Stimulated activated effector memory CD8-positive, alpha-beta T cell treated with anti-CD3 and anti-CD28 coated beads, Interleukin-12 subunit alpha, Interleukin-12 subunit beta, amount 100 ng/mL, for 72 hours (primary cell): ENCODE results near the gene NFYB.
"Not testable (repeated sequence)": the region's sequence is repeated elsewhere in the genome, so short reads cannot be mapped to it uniquely, and the experiment has no call there.

Experiments used
- ATAC-seq: fragments of 150-1000 bp; cut with Tn5 transposase; 2 replicates; pipeline ENCODE4 v1.10.0; 2021
- DNase-seq, 2 donors: peaks; one replicate each; pipeline ENCODE4 v3.0.0; 2021 to 2022; ENCODE audit warnings: low spot score in 2 of 2
- H3K27ac Mint-ChIP-seq: one replicate; pipeline ENCODE4 v1.8.0; 2022; ENCODE audit warnings: mild to moderate bottlenecking, mixed read lengths
- H3K36me3 Mint-ChIP-seq: one replicate; pipeline ENCODE4 v1.8.0; 2022; ENCODE audit warnings: mild to moderate bottlenecking, mixed read lengths
- H3K4me1 Mint-ChIP-seq: one replicate; pipeline ENCODE4 v1.8.0; 2022; ENCODE audit warnings: mixed read lengths
- H3K4me3 Mint-ChIP-seq: one replicate; pipeline ENCODE4 v1.8.0; 2022; ENCODE audit warnings: mild to moderate bottlenecking, mixed read lengths
- H3K9me3 Mint-ChIP-seq: one replicate; pipeline ENCODE4 v1.8.0; 2022; ENCODE audit warnings: mixed read lengths

The NFYB gene

GRCh38 chr12:104167519-104168458 is 29.8 kb upstream of the NFYB start:
- no peak overlapping the region for H3K4me3 Mint-ChIP-seq
- no peaks in the 10 kb centered on the region for H3K4me1 Mint-ChIP-seq
- no peak for ATAC-seq
- H3K9me3 Mint-ChIP-seq, result no peaks in the 10 kb centered on the region
- H3K36me3 Mint-ChIP-seq, result no peaks in the 10 kb centered on the region
- no peak for DNase-seq
- H3K27ac Mint-ChIP-seq, result no peak overlapping the region

DNA sequence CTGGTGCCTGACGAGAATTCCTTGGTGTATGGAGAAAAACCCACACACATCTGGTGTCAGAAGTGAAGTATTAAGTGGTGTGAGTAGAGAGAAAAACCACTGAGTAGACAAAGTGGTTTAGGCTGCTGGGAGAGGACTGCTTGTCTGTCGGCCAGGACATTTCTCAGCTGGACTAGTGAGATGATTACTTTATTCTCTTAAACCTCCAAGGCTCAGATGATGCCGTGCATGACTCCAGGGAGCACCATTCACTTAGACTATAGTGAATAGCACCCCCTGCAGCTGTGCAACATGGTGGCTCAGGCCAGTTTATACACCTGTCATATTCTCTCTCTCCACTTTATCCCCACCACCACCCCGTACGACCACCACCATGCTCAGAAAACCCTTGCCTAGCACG is 28.5 kb upstream of the NFYB start:
- H3K27ac Mint-ChIP-seq, result no peak overlapping the region
- no peaks in the 10 kb centered on the region for H3K4me1 Mint-ChIP-seq
- H3K9me3 Mint-ChIP-seq, result no peaks in the 10 kb centered on the region
- ATAC-seq, result no peak
- H3K4me3 Mint-ChIP-seq, result no peak overlapping the region
- no peaks in the 10 kb centered on the region for H3K36me3 Mint-ChIP-seq
- DNase-seq, result no peak

DNA sequence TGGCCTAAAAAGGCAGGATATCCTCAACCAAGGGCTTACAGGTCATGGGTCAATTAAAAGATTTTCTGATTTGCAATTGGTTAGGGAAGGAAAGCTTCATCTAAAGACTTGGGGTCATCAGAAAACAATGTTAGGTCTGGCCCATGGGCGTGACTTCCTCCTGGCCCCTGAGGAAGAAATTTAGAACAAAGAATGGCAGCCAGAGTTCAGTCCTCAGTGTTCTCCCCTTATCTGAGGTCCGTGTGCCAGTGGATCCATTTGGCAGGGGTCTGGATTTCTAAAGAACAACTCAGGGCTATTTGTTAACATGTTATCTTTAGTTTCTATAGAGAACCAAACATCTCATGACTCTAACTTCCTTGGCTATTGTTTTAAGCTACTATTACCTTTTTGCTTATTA is 27.8 kb upstream of the NFYB start:
- H3K4me3 Mint-ChIP-seq, result no peak overlapping the region
- ATAC-seq (no peak), DNase-seq (no peak)
- H3K27ac Mint-ChIP-seq, result no peak overlapping the region
- H3K4me1 Mint-ChIP-seq, result no peaks in the 10 kb centered on the region
- no peaks in the 10 kb centered on the region for H3K36me3 Mint-ChIP-seq
- H3K9me3 Mint-ChIP-seq, result no peaks in the 10 kb centered on the region

- Mint-ChIP-seq H3K27ac (no peak overlapping the region), H3K4me1 (no peaks in the 10 kb centered on the region), H3K9me3 (no peaks in the 10 kb centered on the region), H3K4me3 (no peak overlapping the region), H3K36me3 (no peaks in the 10 kb centered on the region)
- ATAC-seq, result no peak
- no peak for DNase-seq
Observed at GRCh38 chr12:104164634-104165033, 26.6 kb upstream of the NFYB start.

GRCh38 chr12:104163631-104164030 is 25.6 kb upstream of the NFYB start:
- ATAC-seq (peak; percentile 42), DNase-seq (no peak)
- Mint-ChIP-seq H3K27ac (no peak overlapping the region), H3K9me3 (no peaks in the 10 kb centered on the region), H3K4me3 (no peak overlapping the region), H3K4me1 (no peaks in the 10 kb centered on the region), H3K36me3 (no peaks in the 10 kb centered on the region)

DNA sequence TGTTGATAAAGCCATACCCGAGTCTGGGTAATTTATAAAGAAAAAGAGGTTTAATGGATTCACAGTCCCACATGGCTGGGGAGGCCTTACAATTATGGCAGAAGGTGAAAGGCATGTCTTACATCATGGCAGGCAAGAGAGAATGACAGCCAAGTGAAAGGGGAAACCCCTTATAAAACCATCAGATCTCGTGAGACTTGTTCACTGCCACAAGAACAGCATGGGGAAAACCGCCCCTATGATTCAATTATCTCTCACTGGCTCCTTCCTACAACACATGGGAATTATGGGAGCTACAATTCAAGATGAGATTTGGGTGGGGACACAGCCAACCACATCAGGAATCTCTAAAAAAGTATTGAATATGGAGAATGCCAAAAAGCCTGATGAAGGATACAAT is 25.0 kb upstream of the NFYB start:
- not testable (repeated sequence) for H3K4me3 Mint-ChIP-seq, ATAC-seq, DNase-seq

DNA sequence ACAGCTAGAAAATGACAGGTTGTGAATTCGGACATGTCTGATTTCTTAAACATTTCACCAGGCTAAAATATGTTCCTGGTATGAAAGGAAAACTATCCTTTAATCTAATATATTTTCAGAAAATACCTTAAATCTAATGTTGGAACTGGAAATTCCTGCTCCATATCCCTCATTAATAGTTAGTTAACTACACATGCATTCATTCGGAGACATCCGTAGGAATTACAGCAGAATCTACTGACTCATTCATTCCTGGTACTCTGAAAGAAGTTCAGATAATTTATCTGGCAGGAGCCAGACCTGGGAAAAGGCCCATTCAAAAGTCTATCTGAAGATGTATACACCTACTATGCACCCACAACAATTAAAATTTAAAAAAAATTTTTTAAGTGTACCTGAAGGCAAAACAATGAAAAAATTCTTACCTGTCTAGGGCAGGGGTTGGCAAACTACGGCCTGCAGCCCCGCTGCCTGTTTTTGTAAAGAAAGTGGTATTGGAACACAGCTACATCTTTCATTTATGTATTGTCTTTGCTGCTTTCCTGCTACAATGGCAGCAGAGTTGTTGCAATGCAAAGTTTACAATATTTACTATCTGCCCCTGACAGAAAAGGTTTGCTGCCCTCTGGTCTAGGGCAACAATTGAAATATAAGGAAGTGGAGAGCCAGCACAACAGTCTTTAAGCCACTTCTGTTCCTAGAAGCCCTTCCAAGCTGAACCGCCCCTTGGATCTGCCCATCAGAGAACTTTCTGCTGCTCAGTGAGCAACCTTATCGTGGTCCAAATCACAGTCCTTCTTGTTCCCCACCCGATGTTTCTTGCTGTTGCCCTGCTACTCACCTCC is 17.9 kb upstream of the NFYB start:
- ATAC-seq (no peak), DNase-seq (no peak)
- H3K9me3 Mint-ChIP-seq, result no peaks in the 10 kb centered on the region
- H3K4me1 Mint-ChIP-seq, result peaks cover 9% of the 10 kb centered on the region
- H3K36me3 Mint-ChIP-seq, result no peaks in the 10 kb centered on the region
- H3K4me3 Mint-ChIP-seq, result no peak overlapping the region
- H3K27ac Mint-ChIP-seq, result no peak overlapping the region

More for the DNA sequence above, 25.0 kb upstream of the NFYB start:
- not testable (repeated sequence) for H3K36me3 Mint-ChIP-seq, H3K4me1 Mint-ChIP-seq, H3K27ac Mint-ChIP-seq, H3K9me3 Mint-ChIP-seq

DNA sequence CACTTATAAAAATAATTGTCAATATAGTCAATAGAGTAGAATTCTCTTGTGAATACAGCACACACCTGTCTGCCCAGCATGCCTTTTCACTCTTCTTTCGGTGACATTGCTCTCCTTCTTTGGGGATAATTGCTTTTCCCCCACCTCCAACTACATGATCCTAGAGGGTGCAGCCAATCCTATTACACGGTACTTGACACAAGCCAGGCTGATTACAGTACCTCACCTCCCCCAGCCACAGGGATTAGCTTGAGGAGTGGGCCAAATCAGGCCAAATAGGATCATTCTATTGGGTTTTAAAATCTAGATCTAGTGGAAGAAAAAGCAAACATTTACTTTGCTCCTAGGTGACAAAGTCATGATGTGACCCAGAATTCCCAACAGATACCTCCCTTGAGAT is 16.8 kb upstream of the NFYB start:
- no peak overlapping the region for H3K4me3 Mint-ChIP-seq
- peaks cover 9% of the 10 kb centered on the region for H3K4me1 Mint-ChIP-seq
- ATAC-seq (no peak), DNase-seq (no peak)
- no peaks in the 10 kb centered on the region for H3K36me3 Mint-ChIP-seq
- H3K27ac Mint-ChIP-seq, result no peak overlapping the region
- H3K9me3 Mint-ChIP-seq, result no peaks in the 10 kb centered on the region

DNA sequence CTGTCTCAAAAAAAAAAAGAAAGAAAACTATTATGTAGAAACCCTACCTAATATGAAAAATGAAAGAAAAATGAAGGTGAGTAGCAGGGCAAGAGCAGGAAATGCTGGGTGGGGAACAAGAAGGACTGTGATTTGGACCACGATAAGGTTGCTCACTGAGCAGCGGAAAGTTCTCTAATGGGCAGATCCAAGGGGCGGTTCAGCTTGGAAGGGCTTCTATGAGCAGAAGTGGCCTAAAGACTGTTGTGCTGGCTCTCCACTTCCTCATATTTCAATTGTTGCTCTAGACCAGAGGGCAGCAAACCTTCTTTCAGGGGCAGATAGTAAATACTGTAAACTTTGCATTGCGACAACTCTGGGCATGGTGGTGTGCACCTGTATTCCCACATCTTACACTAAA is 16.3 kb upstream of the NFYB start:
- no peak overlapping the region for H3K27ac Mint-ChIP-seq
- no peak overlapping the region for H3K4me3 Mint-ChIP-seq
- no peak for ATAC-seq
- no peaks in the 10 kb centered on the region for H3K36me3 Mint-ChIP-seq
- no peaks in the 10 kb centered on the region for H3K9me3 Mint-ChIP-seq
- no peak for DNase-seq
- H3K4me1 Mint-ChIP-seq, result peaks cover 9% of the 10 kb centered on the region

- no peak overlapping the region for H3K27ac Mint-ChIP-seq
- no peak overlapping the region for H3K4me3 Mint-ChIP-seq
- H3K9me3 Mint-ChIP-seq, result no peaks in the 10 kb centered on the region
- H3K4me1 Mint-ChIP-seq, result peaks cover 9% of the 10 kb centered on the region
- DNase-seq (no peak), ATAC-seq (no peak)
- no peaks in the 10 kb centered on the region for H3K36me3 Mint-ChIP-seq
Observed at GRCh38 chr12:104152685-104153241, 14.8 kb upstream of the NFYB start.

DNA sequence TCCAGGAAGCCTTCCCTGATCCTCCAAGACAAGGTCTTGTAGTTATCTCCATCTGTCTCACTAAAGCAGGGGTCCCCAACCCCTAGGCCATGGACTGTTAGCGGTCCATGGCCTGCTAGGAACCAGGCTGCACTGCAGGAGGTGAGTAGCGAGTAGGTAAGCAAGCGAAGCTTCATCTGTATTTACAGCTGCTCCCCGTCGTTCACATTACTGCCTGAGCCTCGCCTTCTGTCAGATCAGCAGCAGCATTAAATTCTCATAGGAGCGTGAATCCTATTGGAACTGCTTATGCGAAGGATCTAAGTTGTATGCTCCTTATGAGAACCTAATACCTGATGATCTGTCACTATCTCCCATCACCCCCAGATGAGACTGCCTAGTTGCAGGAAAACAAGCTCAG is 12.4 kb upstream of the NFYB start:
- Mint-ChIP-seq H3K4me1 (peaks cover 9% of the 10 kb centered on the region), H3K9me3 (peaks cover 2% of the 10 kb centered on the region), H3K36me3 (no peaks in the 10 kb centered on the region), H3K4me3 (no peak overlapping the region), H3K27ac (no peak overlapping the region)
- DNase-seq (no peak), ATAC-seq (no peak)

- no peaks in the 10 kb centered on the region for H3K36me3 Mint-ChIP-seq
- no peaks in the 10 kb centered on the region for H3K4me1 Mint-ChIP-seq
- ATAC-seq (no peak), DNase-seq (no peak)
- H3K4me3 Mint-ChIP-seq, result no peak overlapping the region
- H3K9me3 Mint-ChIP-seq, result peaks cover 5% of the 10 kb centered on the region
- H3K27ac Mint-ChIP-seq, result no peak overlapping the region
Observed at GRCh38 chr12:104147346-104147745, 9.3 kb upstream of the NFYB start.

GRCh38 chr12:104143918-104144317 is 5.9 kb upstream of the NFYB start:
- ATAC-seq, result peak; percentile 60

DNA sequence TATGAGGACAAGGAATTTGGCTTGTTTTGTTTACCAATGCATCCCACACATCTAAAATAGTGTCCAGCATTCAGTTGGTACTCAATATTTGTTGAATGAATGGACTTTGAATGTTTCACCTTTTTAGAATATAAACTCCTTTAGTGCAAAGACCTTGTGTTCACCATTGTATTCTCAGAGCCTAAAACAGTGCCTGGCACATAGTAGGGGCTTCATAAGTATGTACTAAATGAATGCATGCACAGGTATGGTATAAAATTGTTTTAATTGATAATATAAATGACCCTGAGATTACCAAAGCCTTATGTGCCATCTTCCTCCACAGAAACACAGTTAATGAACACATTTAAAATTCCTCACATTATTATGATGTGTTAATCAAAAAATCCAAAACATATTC is 5.0 kb upstream of the NFYB start:
- no peak for DNase-seq
- Mint-ChIP-seq H3K36me3 (no peaks in the 10 kb centered on the region), H3K4me3 (no peak overlapping the region), H3K9me3 (peaks cover 5% of the 10 kb centered on the region), H3K27ac (no peak overlapping the region), H3K4me1 (no peaks in the 10 kb centered on the region)
- no peak for ATAC-seq

More at GRCh38 chr12:104143918-104144317, 5.9 kb upstream of the NFYB start:
- Mint-ChIP-seq H3K9me3 (peaks cover 5% of the 10 kb centered on the region), H3K36me3 (no peaks in the 10 kb centered on the region), H3K4me1 (no peaks in the 10 kb centered on the region), H3K27ac (no peak overlapping the region), H3K4me3 (no peak overlapping the region)
- DNase-seq, result no peak

GRCh38 chr12:104142543-104142942 is 4.5 kb upstream of the NFYB start:
- H3K9me3 Mint-ChIP-seq, result peaks cover 5% of the 10 kb centered on the region
- DNase-seq, result no peak
- no peaks in the 10 kb centered on the region for H3K36me3 Mint-ChIP-seq
- H3K4me3 Mint-ChIP-seq, result no peak overlapping the region
- no peaks in the 10 kb centered on the region for H3K4me1 Mint-ChIP-seq
- no peak overlapping the region for H3K27ac Mint-ChIP-seq
- no peak for ATAC-seq
